ENCODE data around the gene ITGA4.

GRCh38 chr2:181421131-181421458 lies 36.1 kb upstream of the ITGA4 start:
- TF ChIP-seq, protein P1, sequence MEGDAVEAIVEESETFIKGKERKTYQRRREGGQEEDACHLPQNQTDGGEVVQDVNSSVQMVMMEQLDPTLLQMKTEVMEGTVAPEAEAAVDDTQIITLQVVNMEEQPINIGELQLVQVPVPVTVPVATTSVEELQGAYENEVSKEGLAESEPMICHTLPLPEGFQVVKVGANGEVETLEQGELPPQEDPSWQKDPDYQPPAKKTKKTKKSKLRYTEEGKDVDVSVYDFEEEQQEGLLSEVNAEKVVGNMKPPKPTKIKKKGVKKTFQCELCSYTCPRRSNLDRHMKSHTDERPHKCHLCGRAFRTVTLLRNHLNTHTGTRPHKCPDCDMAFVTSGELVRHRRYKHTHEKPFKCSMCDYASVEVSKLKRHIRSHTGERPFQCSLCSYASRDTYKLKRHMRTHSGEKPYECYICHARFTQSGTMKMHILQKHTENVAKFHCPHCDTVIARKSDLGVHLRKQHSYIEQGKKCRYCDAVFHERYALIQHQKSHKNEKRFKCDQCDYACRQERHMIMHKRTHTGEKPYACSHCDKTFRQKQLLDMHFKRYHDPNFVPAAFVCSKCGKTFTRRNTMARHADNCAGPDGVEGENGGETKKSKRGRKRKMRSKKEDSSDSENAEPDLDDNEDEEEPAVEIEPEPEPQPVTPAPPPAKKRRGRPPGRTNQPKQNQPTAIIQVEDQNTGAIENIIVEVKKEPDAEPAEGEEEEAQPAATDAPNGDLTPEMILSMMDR (IDR thresholded peaks at IDR 0.05; ENCODE audit: insufficient read depth, low read depth, low read length): no peak
- TF ChIP-seq EZH2 (IDR thresholded peaks at IDR 0.05; ENCODE audit: insufficient read depth, low read length): no peak
